Activated CD8-positive, alpha-beta memory T cell treated with anti-CD3 and anti-CD28 coated beads for 24 hours (primary cell): ENCODE data around the gene MOCS1.
"Not testable (repeated sequence)": the region's sequence is repeated elsewhere in the genome, so short reads cannot be mapped to it uniquely, and the experiment has no call there.

Experiments used
- DNase-seq: peaks from one replicate; pipeline ENCODE4 v3.0.0-alpha.2; 2020

Gene MOCS1

DNA sequence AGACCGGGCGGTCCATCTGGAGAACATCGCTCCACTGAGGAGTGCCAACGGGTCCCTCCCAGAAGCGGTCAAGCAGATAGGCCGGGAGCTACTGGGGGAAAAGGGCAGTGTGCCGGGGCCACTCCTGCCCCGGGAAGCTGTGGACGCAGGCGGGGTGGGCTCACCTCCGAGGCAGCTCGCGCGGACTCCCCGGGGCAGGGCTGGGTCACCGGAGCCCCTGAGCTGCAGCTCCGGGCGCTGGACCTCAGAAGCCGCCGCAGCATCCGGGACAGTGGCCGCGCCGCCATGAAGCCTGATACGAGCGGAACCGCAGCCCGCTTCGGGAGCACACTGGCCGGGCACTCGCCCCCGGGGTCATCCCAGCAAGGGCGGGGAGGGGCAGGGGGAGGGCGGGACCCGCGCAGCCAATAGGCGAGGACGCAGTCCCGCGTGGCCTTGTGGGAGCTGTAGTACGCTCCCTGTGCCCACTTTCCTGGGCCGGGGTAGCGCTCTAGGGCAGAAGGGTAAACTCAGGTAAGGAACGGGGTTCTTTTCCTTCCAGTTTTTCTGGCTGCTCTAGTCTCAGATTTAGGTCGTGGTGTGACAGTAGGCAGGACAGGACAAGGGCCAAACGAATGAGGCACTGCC lies at the start of gene MOCS1:
TSS of gene MOCS1 (minus strand) at position 332 of the 627 bp plus-strand sequence. CDS start at position 287, 45 bp downstream.
- DNase-seq: peak; percentile 79

DNA sequence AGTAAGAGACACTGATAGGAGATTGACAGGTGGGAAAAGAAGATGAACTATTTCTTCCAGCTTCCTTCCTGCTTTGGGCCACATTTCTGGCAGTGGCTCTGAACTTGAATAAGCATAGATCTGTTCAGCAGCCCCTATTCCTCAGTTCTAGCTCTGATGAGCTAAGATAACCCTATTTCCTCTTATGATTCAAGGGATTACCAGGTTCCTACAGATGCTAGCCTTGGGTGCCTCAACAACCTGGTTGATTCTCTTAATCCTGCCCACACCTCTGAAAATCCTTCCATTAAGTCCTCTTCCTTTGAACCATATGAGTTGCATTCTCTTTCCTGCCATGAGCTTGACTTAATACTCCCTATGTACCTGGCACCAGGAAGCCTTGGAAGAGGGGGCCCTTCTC lies 49.8 kb upstream of the MOCS1 start:
- no peak for DNase-seq

DNA sequence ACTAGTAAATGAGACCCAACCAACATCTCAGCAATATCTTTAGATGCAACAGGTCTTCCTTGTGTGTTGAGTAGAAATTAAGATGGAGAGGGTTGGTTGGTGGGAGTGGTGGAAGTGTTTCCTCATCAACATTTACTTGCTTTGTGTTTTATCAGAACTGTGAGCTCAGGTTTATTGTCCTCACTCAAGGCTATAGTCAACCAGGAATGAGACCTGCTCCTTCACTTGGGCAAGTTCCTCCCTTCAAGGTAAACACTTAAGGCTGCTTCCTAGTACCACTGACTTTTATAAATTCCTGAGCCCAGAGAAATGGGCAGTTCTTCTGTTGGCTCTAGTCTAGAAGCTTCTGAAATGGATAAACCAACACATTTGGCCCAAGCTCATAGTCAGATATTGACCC lies 48.9 kb upstream of the MOCS1 start:
- DNase-seq: no peak

DNA sequence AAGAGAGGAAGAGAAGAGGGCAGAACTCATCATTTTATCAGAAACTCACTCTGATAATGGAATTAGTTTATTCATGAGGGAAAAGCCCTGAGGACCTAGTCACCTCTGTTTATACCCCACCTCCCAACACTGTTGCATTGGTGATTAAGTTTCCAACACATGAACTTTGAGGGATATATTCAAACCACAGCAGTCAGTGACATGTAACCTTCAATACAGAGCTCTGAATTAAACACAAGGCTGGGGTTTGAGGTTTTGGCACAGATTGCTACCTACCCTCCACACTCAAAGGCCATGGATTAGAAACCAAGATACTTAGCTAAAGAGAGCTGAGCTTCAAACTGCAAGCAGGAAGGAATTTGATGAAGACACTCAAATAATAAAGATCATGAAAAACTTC lies 48.5 kb upstream of the MOCS1 start:
- DNase-seq: no peak

DNA sequence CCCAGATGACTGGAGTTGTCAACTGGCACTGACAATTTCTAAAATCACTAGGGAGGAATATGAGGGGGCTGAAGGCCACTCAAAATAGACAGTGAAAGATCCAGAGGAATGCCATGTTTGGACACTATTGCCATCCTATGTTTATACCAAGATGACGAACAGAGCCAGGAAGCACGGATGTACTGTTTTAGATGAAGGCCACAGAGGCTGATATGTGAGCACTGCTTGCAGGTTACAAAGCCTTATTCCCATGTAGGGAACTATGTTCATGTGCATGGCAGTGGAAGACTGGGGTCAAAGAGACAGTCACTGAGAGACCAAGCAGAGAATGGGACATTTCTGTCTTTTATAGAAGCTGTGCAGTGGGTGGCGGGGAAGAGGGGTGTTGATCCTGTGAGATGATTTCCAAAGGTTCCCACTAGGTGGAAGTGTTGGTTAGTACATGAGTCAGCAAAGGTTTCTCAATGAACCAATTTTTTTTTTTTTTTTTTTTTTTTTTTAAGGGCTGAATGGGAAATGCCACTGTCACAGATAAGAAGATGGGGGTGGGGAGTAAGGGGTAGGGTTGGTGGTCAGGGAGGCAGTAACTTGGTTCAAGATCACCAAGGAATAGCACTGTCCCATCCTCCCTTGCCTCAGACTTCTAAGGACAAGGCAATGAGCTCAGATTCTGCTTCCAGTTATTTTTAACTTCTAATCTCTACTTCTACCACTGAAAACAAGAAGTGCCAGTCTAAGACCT lies 46.7 kb upstream of the MOCS1 start:
- no peak for DNase-seq

DNA sequence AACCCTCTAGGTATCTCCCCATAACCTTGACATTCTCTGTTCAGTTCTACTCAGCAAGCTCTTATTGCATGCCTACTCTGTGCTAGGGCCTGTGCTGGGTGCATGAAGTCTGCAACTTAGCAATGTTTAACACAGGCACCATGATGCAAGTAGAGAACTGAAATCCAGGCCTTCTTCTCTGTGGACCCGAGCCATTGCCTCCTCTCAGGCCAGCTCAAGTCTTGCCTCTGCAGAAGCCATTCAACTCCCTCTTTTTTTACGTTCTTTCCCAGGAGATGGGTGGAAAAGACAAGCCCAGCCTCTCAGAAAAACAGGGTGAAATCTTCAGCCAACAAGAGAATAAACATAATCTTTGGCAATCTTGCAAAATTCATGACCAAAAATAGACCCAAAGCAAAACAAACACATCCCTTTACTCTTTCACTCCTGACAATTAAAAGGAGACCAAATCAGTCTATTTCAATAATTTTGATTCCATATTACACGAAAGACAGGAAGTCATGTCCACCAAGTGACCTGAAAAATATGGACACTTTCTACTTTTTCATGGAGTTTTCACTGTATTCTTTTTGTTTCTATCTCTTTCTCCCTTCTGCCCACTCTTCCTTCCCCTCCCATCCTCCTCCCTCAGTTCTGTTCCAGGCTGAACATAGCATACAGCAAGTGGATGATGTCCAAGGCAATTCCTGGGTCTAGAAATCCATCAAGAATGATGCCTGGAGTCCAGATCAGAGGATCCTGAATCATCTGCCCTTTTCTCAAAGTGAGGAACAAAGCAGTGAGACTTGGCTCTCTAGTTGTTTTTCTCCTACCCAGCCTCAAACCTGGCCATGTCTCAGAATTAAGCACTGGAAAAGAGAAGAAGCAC lies 45.4 kb upstream of the MOCS1 start:
- no peak for DNase-seq

DNA sequence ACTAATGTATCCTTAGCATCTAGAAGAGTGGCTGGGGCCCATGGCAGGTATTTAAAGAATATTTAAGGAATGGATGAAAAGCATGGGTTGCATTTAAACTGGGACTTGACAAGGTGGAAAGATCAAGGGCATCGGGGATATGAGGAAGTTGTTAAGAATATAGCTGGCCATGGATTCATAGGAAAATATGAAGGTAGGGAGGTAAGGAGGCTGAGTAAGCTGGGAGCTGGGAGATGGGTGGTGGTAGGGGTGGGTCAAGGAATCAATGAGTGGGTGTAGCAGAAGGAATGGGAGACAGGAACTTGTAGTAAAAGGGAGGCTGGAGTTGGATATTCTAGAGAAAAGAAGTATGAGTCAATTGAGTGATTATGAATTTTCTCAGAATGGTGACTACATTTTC lies 44.0 kb upstream of the MOCS1 start:
- no peak for DNase-seq

DNA sequence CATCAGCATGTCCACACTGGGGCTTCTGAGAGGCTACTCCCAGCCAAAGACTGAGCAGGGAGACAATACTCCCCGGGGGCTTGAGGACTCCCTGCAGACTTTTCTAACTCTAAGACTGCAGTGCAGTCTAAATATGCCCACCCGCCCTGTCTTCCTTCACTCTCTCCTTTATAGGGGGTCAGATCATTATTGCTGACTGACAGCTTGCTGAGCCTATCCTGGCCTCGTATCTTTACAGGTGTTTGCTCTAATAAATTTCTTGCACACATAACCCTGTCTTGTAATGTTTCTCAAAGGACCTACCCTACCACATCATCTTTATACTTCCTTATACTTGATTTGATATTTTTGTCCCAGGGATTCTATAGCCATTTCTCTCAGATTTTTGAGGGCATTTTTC lies 39.4 kb upstream of the MOCS1 start:
- no peak for DNase-seq

DNA sequence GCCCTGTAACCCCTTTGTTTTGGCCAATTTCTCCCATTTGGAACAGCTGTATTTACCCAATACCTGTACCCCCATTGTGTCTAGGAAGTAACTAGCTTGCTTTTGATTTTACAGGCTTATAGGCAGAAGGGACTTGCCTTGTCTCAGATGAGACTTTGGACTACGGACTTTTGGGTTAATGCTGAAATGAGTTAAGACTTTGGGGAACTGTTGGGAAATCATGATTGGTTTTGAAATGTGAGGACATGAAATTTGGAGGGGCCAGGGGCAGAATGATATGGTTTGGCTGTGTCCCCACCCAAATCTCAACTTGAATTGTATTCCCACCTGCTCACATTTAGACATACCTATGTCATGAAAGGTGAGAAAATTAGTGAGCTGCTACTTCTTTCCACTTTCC lies 38.5 kb upstream of the MOCS1 start:
- not testable (repeated sequence) for DNase-seq

DNA sequence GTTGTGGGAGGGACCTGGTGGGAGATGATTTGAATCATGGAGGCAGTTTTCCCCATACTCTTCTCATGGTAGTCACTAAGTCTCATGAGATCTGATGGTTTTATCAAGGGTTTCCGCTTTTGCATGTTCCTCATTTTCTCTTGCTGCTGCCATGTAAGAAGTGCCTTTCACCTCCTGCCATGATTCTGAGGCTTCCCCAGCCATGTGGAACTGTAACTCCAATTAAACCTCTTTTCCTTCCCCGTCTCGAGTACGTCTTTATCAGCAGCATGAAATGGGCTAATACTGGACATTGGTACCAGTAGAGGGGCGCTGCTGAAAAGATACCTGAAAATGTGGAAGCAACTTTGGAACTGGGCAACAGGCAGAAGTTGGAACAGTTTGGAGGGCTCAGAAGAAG lies 36.9 kb upstream of the MOCS1 start:
- not testable (repeated sequence) for DNase-seq

DNA sequence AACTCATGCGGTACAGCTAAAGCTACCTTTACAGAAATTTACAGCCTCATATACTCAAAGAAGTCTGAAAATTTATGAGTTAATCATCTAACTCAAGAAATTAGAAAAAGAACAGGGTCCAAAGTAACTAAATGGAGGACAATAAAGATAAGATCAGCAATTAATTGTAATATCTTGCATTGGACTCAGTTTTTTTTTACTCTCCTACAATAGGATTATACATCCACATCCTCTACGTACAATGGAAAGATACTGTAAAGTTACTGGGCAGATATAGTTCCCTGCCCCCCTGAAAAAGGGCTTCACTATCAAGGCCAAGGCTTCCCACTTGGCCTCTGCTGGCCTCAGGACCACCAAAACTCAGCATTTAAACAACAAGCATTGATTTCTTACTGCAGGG lies 31.5 kb upstream of the MOCS1 start:
- DNase-seq: no peak

DNA sequence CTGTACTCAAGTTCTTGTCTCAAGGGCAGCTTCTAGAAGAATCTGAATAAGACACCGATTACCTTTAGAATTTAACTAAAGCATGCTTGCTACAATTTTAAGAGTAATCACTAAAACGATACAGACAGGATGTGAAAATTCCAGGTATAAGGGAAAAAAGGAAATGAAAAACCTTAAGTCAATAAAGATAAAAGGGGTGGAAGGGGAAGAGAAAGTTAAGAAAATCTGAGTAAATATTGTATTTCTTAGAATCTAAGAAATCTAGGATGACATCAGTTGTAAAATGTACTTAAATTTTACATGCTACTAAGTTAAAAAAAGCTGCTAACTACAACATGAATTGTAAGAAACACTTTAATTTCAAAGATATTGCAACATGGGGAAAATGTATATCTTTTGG lies 30.3 kb upstream of the MOCS1 start:
- no peak for DNase-seq

DNA sequence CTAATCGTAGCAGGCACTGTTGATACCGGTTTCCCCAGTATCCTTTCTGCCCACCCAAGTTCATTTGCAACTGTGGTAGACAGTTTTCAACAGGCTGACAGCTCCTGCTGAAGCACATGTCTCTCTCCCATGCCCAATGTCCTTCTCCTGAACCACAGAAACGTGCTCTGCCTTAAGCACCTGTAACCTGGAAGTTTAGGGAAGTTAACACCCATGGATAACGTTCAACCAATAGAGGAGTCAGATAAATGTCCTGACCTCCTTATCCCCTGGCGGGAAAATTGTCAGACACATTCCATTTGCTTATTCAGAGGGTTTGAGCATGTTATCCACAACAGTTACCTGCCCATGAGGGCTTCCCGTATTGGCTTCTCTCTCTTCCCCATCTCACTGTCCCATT lies 29.8 kb upstream of the MOCS1 start:
- DNase-seq: no peak

DNA sequence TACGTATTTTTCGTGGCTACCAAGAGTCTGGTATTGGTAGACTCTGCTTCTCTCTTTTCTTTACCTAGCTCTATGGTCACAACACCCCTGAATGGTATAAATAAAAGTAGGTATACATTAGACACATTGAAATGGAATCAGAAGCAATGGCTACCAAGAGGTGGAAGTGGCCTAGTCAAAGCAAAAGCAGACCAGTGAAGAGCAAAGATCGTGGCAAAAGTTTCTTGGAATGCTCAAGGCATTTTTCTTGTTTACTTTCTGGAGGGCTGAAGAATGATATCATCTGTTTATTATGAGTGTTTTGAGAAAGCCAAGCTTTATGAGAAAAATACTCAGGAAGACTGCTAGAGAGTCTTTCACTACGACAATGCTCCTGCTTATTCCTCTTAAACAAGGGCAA lies 28.6 kb upstream of the MOCS1 start:
- DNase-seq: no peak

DNA sequence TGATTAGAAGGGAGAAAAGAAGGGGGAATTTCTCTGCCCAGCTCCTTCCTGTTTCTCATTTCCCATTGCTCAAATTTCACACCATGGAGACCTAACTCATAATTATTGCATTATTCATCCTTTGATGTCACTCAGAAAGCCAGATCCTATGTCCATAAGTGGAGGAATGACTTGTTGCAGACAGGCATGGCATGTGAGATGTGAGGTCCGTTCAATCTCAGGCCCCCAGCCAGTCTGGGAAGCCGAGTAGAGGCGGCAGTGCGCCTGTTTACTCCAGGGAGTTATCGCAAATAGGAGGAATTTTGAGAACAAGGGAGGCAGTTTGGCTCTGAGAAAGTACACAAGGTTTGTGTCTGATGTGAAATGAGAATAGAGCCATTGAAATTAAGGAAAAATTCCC lies 26.9 kb upstream of the MOCS1 start:
- no peak for DNase-seq

DNA sequence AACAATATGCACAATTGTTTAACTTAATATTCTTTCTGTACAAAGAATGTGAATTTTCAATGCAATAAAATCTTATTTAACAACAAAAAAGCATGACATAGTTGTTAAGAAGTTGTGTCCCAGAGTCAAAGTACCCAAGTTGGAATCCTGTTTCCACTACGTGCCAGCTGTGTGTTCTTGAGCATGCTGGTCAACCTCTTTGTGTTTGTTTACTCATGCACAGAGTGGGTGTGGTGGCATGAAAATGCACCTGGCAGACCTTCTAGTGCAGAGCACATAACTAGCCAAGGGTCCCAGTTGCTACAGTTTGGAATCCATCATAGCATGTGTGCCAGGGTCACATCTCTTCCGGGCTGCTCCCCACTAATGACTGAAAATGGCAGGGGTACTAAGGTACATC lies 24.7 kb upstream of the MOCS1 start:
- no peak for DNase-seq

DNA sequence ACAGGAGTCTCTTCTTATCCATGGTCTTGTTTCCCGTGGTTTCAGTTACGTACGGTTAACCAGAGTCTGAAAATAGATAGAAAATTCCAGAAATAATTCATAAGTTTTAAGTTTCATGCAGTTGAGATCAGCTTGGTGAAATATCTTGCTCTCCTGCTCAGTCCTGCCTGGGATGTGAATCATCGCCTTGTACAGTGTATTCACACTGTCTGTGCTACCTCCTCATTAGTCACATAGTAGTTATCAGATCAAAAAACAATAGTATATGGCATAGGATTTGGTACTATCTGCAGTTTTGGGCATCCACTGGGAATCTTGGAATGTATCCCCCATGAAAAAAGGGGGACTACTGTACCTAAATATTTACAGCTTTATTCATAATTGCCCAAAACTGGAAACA lies 22.7 kb upstream of the MOCS1 start:
- DNase-seq: no peak

DNA sequence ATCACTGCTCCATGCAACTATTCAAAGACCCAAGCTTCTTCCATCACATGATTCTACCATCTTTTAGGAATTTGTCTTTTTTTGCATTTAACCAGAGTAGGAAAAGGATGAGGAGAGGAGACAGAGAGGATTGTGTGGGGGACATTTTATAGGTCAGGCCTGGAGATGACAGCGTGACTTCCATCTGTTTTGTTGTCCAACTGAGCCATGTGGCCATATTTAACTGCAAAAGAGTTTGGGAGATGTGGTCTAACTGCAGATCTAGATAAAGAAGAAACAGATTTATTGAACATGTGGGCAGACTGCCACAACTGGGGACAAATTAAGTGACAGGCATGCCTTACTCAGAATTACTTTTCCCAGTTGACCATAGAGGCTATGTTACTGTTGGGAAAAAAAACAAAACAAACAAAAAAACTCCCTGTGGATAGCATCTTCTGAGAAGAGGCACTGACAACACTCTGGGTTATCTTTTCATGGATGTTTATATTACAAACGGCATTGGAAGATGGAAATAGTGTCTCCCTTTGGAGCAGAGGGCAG lies 18.9 kb upstream of the MOCS1 start:
- no peak for DNase-seq

DNA sequence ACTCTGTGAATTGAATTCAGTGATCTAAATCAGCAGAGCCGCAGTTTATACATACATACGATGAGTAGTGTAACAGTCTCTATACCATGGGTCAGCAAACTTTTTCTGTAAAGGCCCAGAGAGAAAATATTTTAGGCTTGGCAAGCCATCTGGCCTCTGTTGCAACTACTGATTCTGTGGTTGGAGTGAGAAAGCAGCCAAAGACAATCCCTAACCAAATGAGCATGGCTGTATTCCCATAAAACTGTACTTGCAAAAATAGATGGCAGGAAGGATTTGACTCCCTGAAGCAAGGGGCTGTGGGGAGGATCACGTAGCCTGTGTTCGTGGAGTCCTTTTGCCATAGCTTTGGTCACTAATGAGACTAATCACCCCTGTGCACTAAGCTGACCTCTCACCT lies 17.9 kb upstream of the MOCS1 start:
- no peak for DNase-seq

DNA sequence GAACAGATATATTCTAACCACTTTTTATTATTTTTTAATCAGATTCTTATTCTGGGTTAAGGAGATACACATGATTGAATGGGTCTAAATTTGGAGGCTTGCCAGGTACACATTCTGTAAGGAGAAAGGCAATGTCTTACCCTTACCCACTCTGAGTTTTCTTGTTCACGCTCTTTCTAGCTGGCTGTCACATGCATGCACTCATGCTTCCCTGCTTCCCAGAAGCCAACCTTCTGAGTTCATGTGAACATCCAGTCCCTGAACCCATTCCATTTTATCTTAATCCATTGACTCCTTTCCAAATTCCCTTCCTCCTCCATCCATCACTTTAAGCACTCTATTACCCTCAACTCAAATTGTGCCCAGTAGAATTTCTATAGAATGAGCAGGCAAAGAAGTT lies 17.5 kb upstream of the MOCS1 start:
- no peak for DNase-seq

DNA sequence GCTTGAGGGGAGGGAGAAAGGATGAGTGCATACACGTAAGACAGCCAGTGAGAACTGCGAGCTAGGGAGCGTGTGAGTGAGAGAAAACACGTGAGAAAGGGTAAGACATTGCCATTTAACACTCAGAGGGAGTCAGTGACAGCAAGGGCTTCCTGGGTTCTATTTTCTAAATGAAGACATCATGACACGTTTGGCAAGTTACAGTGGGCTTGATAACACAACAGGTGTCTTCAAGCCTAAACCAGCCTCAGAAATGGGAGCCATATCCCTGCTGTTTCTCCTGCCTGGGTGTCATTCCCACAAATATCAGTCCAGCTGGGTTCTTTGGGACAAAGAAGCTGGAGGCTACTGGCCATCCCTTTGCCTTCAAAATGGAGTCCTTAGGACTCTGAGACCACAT lies 16.9 kb upstream of the MOCS1 start:
- no peak for DNase-seq

DNA sequence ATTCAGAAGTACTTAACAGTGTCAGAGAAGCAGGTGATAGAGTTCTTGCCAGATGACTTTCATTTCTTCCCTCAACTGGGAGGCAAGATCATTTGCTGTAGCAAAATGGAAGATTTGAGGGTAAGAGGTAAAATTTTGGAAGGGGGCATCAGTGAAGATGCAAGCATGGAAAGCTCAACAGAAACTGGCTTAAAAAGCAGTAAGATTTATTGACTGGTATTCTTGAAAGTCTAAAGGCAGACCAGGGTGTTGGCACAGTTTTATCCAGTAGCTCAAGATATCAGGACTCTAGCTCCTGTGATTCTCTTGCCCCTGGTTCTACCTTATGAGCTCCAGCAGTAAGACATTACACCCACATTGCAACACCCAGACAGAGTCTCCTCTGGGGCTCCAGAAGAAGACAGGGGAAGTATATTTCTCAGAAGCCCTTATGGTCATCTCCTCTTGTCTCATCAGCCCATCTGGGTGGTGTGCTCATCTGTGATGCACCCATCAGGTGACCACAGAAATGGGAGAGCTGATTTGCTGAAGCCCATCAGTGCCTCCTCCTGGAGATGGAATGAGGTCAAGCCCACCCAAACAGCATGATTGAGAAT lies 16.0 kb upstream of the MOCS1 start:
- no peak for DNase-seq

DNA sequence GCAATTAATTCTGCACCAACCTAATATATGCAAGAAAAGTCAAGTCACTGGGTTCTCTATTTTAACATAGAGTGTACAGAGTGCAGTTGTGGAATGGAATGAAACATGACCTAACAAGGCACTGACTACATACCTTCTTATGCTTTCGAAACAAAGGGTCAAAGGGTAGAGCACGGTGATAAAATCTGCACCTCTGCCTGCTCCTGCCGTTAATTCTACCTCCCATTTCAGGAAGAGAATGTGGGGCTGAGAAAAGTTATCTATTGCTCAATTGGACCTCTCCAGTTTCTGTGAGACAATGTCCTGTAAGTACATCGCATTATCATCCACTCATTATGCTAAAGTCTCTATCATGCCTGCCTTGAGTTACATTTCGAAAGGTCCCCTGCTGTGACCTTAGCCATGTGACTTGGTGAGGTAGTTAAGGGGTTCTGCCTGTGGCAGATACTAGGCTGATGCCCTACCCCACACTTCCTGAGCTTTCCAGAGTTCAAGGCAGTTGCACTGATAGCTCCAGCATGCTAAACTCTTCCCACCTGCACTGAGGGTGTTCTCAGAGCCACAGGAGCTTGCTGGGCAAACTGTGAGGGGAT lies 14.0 kb upstream of the MOCS1 start:
- DNase-seq: no peak
